Activated naive CD4-positive, alpha-beta T cell treated with anti-CD3 and anti-CD28 coated beads, Interleukin-2, amount 50 U/mL, for 24 hours (primary cell): ENCODE data around the gene FADS2.

Source experiments
- H3K27ac Mint-ChIP-seq: one replicate; pipeline ENCODE4 v1.8.0; 2021; ENCODE audit warnings: mild to moderate bottlenecking, mixed read lengths
- H3K27me3 Mint-ChIP-seq: one replicate; pipeline ENCODE4 v1.8.0; 2021; ENCODE audit warnings: mixed read lengths
- H3K36me3 Mint-ChIP-seq: one replicate; pipeline ENCODE4 v1.8.0; 2021; ENCODE audit warnings: mixed read lengths
- H3K4me1 Mint-ChIP-seq: one replicate; pipeline ENCODE4 v1.8.0; 2021; ENCODE audit warnings: mixed read lengths
- H3K4me3 Mint-ChIP-seq: one replicate; pipeline ENCODE4 v1.8.0; 2021; ENCODE audit warnings: mild to moderate bottlenecking, mixed read lengths
- H3K9me3 Mint-ChIP-seq: one replicate; pipeline ENCODE4 v1.8.0; 2021; ENCODE audit warnings: mixed read lengths

Gene FADS2

GRCh38 chr11:61792310-61793082 lies 35.6 kb upstream of the FADS2 start, which contains the start of the genes FEN1 and TMEM258:
FEN1 (plus strand) TSS chr11:61792911; CDS start chr11:61795362, 2,451 bp downstream.
TMEM258 (minus strand) TSS chr11:61792599; CDS start chr11:61792558, 41 bp downstream.
- Mint-ChIP-seq H3K27ac (peak within 1 kb of the TSS; percentile 99), H3K4me1 (peaks cover 32% of the 10 kb centered on the region), H3K4me3 (peak within 1 kb of the TSS; percentile 93), H3K9me3 (no peaks in the 10 kb centered on the region), H3K27me3 (no peaks in the 10 kb centered on the region), H3K36me3 (peaks cover 5% of the 10 kb centered on the region)

GRCh38 chr11:61793083-61793828 lies 34.8 kb upstream of the FADS2 start:
- peaks cover 32% of the 10 kb centered on the region for H3K4me1 Mint-ChIP-seq
- H3K27ac Mint-ChIP-seq = peak overlapping the region; percentile 99
- peaks cover 5% of the 10 kb centered on the region for H3K36me3 Mint-ChIP-seq
- no peaks in the 10 kb centered on the region for H3K9me3 Mint-ChIP-seq
- H3K4me3 Mint-ChIP-seq = peak overlapping the region; percentile 93
- H3K27me3 Mint-ChIP-seq = no peaks in the 10 kb centered on the region

- no peaks in the 10 kb centered on the region for H3K9me3 Mint-ChIP-seq
- no peaks in the 10 kb centered on the region for H3K27me3 Mint-ChIP-seq
- H3K4me1 Mint-ChIP-seq = peaks cover 32% of the 10 kb centered on the region
- H3K36me3 Mint-ChIP-seq = peaks cover 3% of the 10 kb centered on the region
- H3K4me3 Mint-ChIP-seq = peak overlapping the region; percentile 93
- peak overlapping the region; percentile 65 for H3K27ac Mint-ChIP-seq
These were observed 34.3 kb upstream of the FADS2 start for GRCh38 chr11:61793829-61794204.

GRCh38 chr11:61794579-61794978 lies 33.5 kb upstream of the FADS2 start:
- H3K36me3 Mint-ChIP-seq = peaks cover 4% of the 10 kb centered on the region
- no peaks in the 10 kb centered on the region for H3K27me3 Mint-ChIP-seq
- no peaks in the 10 kb centered on the region for H3K9me3 Mint-ChIP-seq
- no peak overlapping the region for H3K27ac Mint-ChIP-seq
- peaks cover 29% of the 10 kb centered on the region for H3K4me1 Mint-ChIP-seq
- H3K4me3 Mint-ChIP-seq = no peak overlapping the region

GRCh38 chr11:61795459-61795858 lies 32.6 kb upstream of the FADS2 start:
- Mint-ChIP-seq H3K4me3 (no peak overlapping the region), H3K9me3 (no peaks in the 10 kb centered on the region), H3K27me3 (no peaks in the 10 kb centered on the region), H3K36me3 (peaks cover 1% of the 10 kb centered on the region), H3K27ac (no peak overlapping the region), H3K4me1 (peaks cover 22% of the 10 kb centered on the region)

- peaks cover 1% of the 10 kb centered on the region for H3K36me3 Mint-ChIP-seq
- H3K4me1 Mint-ChIP-seq = peaks cover 22% of the 10 kb centered on the region
- H3K4me3 Mint-ChIP-seq = no peak overlapping the region
- H3K9me3 Mint-ChIP-seq = no peaks in the 10 kb centered on the region
- no peak overlapping the region for H3K27ac Mint-ChIP-seq
- H3K27me3 Mint-ChIP-seq = no peaks in the 10 kb centered on the region
These were observed 32.1 kb upstream of the FADS2 start for GRCh38 chr11:61795876-61796526.

GRCh38 chr11:61797263-61797944 lies 30.7 kb upstream of the FADS2 start:
- no peaks in the 10 kb centered on the region for H3K27me3 Mint-ChIP-seq
- peaks cover 14% of the 10 kb centered on the region for H3K4me1 Mint-ChIP-seq
- H3K27ac Mint-ChIP-seq = no peak overlapping the region
- H3K4me3 Mint-ChIP-seq = no peak overlapping the region
- no peaks in the 10 kb centered on the region for H3K9me3 Mint-ChIP-seq
- peaks cover 1% of the 10 kb centered on the region for H3K36me3 Mint-ChIP-seq

- Mint-ChIP-seq H3K27ac (no peak overlapping the region), H3K4me1 (peaks cover 6% of the 10 kb centered on the region), H3K9me3 (no peaks in the 10 kb centered on the region), H3K36me3 (peaks cover 4% of the 10 kb centered on the region), H3K4me3 (no peak overlapping the region), H3K27me3 (no peaks in the 10 kb centered on the region)
These were observed 28.3 kb upstream of the FADS2 start for GRCh38 chr11:61799665-61800284.

- no peak overlapping the region for H3K4me3 Mint-ChIP-seq
- H3K27ac Mint-ChIP-seq = no peak overlapping the region
- H3K27me3 Mint-ChIP-seq = no peaks in the 10 kb centered on the region
- no peaks in the 10 kb centered on the region for H3K9me3 Mint-ChIP-seq
- peaks cover 5% of the 10 kb centered on the region for H3K36me3 Mint-ChIP-seq
- peaks cover 6% of the 10 kb centered on the region for H3K4me1 Mint-ChIP-seq
These were observed 27.5 kb upstream of the FADS2 start for GRCh38 chr11:61800331-61801281.

GRCh38 chr11:61802605-61803004 lies 25.5 kb upstream of the FADS2 start:
- H3K27ac Mint-ChIP-seq = no peak overlapping the region
- no peaks in the 10 kb centered on the region for H3K9me3 Mint-ChIP-seq

GRCh38 chr11:61803889-61804647 lies 24.0 kb upstream of the FADS2 start:
- Mint-ChIP-seq H3K36me3 (peaks cover 5% of the 10 kb centered on the region), H3K4me3 (no peak overlapping the region), H3K9me3 (no peaks in the 10 kb centered on the region), H3K4me1 (no peaks in the 10 kb centered on the region), H3K27ac (no peak overlapping the region), H3K27me3 (no peaks in the 10 kb centered on the region)

More at GRCh38 chr11:61802605-61803004, 25.5 kb upstream of the FADS2 start:
- Mint-ChIP-seq H3K27me3 (no peaks in the 10 kb centered on the region), H3K36me3 (peaks cover 5% of the 10 kb centered on the region), H3K4me1 (no peaks in the 10 kb centered on the region), H3K4me3 (no peak overlapping the region)

GRCh38 chr11:61805146-61805545 lies 23.0 kb upstream of the FADS2 start:
- no peak overlapping the region for H3K27ac Mint-ChIP-seq
- H3K36me3 Mint-ChIP-seq = peaks cover 4% of the 10 kb centered on the region
- H3K27me3 Mint-ChIP-seq = no peaks in the 10 kb centered on the region
- no peak overlapping the region for H3K4me3 Mint-ChIP-seq
- H3K9me3 Mint-ChIP-seq = no peaks in the 10 kb centered on the region
- no peaks in the 10 kb centered on the region for H3K4me1 Mint-ChIP-seq

GRCh38 chr11:61806785-61807184 lies 21.3 kb upstream of the FADS2 start:
- Mint-ChIP-seq H3K4me1 (no peaks in the 10 kb centered on the region), H3K4me3 (no peak overlapping the region), H3K9me3 (no peaks in the 10 kb centered on the region), H3K36me3 (peaks cover 4% of the 10 kb centered on the region), H3K27ac (no peak overlapping the region), H3K27me3 (no peaks in the 10 kb centered on the region)
